Endometrial microvascular endothelial cells (primary cell): ENCODE data around the gene ERCC2. TPM values are rescaled to one million over a fixed set of nuclear protein-coding genes. Genes with fewer than 3 reads are reported as not detected.

Source experiments
- in situ Hi-C: cut with HindIII; loops from 2 replicates; pipeline ENCODE4 v1.10.0; 2017; ENCODE audit warnings: low sequenced_read_pairs, low pct_unique_long_range_greater_than_20kb; ENCODE audit errors: inconsistent ontology term
- total RNA-seq: library from RNA; depleted of rRNA; stranded (reverse); fragments of >200 nt; gene quantifications from one replicate; pipeline ENCODE4 v1.2.3, GENCODE V29; 2015; ENCODE audit errors: inconsistent ontology term

Gene ERCC2
- total RNA-seq, 1 donor from 2014 or later: 73.3 TPM

DNA sequence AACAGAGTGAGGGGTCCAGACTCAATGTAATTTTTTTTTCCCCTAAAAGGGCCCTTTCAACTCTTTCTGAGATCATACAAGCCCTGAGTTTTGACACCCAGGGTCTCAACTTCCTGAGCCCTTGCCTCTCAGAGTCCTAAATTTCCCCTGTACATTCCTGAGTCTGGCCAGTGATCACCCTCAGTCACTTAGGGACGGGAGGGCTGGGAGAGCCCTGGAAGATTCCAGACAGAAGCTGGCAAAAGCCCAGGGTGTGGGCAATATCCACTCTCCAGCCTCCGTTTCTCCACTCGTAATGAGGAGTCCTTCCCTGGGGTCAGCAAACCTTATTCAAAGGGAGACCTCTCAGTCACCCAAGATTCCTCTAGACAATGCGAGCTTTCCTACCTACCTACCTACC is 32.9 kb upstream of the ERCC2 start:
- in situ Hi-C loops: no loop called here

DNA sequence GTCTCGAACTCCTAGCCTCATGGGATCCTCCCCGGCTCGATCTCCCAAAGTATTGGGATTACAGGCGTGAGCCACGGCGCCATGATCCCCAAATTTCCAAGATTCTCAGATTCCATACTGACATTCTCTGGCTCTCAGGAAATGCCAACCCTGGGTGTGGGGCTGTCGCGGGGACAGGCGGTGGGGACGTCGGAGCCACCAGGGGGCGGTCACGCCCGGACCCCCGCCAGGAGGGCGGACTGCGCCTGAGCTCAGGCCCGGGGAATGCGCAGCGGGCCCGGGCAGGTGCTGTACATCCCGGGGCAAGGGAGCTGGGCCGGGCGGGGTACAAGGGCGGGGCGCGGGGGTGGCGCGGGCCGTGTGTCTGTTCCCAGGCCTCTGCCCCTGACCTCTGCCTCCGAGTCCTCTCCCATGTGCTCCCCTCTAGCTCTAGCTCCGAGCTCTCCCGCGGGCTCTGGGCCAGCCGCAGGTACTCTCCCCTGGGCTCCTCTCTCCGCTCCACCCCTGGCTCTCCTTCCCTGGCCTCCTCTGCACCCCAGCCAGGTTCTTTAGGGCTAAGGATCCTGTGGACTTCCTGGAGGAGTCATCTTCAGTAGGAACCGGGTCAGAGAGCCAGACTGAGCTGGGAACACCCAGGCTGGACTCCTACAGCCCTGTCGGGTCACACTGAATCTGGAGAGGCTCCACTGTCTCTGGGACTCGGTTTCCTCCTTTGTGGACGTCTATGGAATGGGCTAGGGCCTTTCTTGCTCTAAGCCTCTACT is 32.1 kb upstream of the ERCC2 start:
- in situ Hi-C loops: no loop called here

GRCh38 chr19:45401815-45402214 is 31.4 kb upstream of the ERCC2 start:
- in situ Hi-C loops: no loop called here

DNA sequence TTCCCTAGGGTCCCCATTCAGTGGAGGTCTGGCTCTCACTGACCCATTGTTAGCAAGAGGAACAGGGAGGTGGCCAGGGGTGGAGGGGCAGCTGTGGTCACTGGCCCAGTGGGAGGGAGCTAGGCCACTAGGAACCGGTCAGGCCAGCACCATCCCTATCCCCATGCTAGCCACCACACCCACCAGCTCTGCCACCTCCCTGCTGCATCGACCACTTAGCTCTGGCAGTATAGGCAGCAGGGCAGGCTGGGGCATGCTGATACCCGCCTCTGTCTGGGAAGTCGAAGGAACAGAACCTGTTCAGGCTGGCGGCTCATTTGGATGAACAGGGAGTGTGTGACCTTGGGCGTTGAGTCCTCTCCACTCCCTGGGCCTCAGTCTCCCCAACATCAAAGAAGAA is 29.8 kb upstream of the ERCC2 start:
- in situ Hi-C loops: no loop called here

DNA sequence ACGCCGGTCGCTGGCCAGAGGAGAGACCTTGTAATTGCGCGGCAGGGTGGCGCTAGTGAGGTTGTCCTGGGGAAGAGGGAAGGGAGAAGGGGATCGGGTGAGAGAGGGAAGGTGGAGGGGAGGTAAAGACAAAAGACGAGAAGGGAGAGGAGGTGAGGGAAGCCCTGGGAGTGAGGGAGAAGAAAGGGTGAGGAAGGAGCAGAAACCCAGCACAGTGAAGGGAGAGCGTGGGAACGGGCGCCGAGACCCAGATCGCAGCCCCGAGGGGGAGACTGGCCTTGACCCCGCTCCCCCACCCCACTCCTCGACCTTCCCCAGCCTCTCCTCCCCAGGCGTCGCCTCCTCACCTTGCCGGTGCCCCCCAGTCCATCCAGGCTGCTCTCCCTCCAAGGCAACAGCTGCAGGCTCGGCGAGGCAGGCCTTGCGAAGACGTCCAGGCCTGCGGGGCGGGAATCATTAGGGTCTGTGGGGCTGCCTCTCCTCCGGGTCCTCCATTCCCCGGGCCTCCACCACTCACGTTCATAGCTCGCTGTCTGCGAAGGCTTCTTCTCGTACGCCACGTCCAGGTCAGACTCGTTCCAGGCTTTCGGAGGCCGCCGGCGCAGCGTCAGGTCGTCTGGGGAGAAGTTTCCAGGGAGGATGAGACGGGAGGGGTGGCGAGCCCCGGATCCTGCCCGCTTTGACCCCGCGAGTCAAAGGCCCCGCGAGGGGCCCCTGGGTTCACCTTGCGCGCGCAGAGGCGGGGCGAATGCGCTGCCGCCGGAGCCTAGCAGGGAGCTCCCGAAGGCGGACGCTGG is 25.6 kb upstream of the ERCC2 start:
- in situ Hi-C loops: no loop called here

DNA sequence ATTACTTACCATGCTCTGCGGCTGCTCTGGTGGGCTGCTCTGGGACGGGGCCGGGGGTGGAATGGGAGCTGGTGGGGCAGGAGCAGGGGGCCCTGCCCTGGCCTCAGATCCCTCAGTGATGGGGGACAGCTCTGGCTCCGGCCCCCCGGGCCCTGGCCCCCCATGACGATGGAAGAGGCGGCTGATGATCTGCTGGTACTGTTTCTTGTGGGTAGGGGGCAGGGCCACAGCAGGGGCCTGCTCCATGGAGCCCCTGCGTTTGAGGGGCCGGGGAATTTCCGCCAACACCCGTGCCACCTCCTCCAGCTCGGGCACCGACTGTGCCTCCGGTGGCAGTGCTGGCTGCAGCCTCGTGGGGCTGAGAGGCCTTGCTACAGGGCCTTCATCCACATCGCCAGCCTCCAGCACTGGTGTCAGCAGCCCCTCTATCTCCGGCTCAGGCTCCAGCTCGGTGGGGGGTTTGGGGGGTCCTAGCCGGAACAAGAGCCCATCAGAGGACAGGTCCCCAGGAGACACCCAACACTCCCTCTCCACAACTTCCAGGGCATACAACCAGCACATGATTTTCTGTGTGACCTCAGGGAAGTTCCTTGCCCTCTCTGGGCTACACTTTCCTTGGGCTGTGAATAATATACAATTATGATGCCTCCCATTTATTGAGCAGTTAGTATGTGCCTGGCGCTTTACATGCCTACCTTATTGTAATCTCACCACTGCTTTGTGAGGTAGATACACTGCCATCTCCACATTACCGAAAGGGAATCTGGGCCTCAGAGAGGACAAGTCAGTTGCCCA is 21.7 kb upstream of the ERCC2 start:
- in situ Hi-C loops: no loop called here

DNA sequence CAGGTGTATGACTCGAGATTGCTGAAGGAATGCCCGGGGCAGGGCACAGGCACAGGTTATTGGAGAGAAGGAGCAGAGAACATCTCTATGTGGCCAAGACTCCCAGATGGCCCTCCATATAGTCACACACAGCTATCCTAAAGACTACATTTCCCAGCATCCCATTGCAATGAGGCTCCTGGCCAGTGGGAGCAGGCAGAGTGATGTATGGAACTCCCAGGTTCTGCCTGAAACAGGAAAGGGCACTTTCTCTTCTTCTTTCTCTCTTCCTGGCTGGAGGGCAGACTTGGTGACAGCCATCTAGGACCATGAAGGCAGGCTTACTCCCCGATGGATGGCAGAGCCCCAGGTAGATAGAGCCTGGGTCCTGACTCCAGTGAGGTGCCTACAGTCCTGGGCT is 21.0 kb upstream of the ERCC2 start:
- in situ Hi-C loops: no loop called here

DNA sequence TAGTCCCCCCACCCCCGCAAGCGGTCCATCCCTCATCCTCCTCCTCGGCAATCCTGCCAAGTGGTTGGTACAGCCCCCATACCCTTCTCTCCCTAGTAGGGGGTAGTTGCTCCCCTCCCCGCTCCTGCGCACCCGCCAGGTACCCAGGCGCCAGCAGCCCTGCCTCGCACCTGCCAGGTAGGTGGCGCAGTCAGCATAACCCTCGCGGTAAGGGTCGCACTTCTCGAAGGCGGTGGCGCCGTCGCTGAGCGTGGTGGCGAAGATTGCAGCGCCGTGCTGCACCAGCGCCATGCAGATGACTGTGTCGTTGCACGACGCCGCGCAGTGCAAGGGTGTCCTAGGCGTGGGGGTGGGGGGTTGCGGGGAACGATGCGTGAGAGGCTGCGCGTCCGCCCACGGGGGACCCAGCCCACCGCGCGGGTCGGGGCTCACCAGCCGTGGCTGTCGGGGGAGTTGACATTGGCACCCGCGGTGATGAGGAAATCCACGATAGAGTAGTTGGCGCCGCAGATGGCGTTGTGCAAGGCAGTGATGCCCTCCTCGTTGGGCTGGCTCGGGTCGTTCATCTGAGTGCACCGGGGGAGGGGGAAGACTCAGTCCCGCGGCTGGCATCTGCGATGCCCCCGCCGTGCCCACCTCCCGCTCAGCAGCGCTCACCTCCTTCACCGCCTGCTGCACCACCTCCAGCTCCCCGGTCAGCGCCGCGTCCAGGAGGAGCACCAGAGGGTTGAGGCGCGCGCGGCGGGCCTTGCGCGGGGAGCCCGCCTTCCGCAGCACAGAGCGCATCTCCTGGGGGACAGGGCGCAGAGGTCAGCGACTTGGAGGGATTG is 15.2 kb upstream of the ERCC2 start:
- in situ Hi-C loops: no loop called here

DNA sequence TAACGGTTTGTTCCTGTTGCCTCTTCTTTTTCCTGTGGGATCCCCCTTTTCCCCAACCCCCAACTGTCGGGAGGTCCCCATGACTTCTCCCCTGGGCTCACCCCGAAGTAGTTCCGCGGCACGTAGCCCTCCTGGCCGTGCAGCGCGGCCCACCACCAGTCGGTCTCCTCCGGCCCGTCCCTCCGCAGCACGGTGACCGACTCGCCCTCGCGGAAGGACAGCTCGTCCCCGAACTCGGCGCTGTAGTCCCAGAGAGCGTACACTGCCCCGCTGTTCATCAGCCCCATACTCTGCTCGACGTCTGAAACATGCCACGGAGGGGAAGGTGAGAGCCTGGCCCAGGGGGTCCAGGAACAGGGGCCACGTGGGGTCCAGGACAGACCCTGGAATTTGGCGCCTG is 12.1 kb upstream of the ERCC2 start:
- in situ Hi-C loops: no loop called here

GRCh38 chr19:45380107-45380506 is 9.7 kb upstream of the ERCC2 start:
- in situ Hi-C loops: no loop called here

GRCh38 chr19:45376045-45376724 is 5.8 kb upstream of the ERCC2 start:
- in situ Hi-C loops: no loop called here

- in situ Hi-C loops: no loop called here
Measured at GRCh38 chr19:45368737-45369340, 1.5 kb downstream of the ERCC2 start.

GRCh38 chr19:45368127-45368526 is 2.2 kb downstream of the ERCC2 start:
- in situ Hi-C loops: no loop called here

- in situ Hi-C loops: no loop called here
Measured at GRCh38 chr19:45364696-45365095, 5.7 kb downstream of the ERCC2 start.

- in situ Hi-C loops: no loop called here
Measured at GRCh38 chr19:45363861-45364459, 6.4 kb downstream of the ERCC2 start.

GRCh38 chr19:45362291-45362690 is 8.1 kb downstream of the ERCC2 start:
- in situ Hi-C loops: no loop called here

- in situ Hi-C loops: no loop called here
Measured at GRCh38 chr19:45361608-45362007, 8.8 kb downstream of the ERCC2 start.
